Left kidney (tissue), 2 donors: ENCODE results near the gene MEAK7. TPM values are rescaled to one million over a fixed set of nuclear protein-coding genes. Genes with fewer than 3 reads are reported as not detected.
"Not testable (repeated sequence)": the region's sequence is repeated elsewhere in the genome, so short reads cannot be mapped to it uniquely, and the experiment has no call there.

ENCODE experiments used
- DNase-seq: peaks from one replicate; pipeline ENCODE4 v3.0.0-alpha.2; 2013
- polyA plus RNA-seq: library from polyadenylated mRNA; unstranded; fragments of 120-200 nt; gene quantifications from one replicate; pipeline ENCODE4 v1.2.1, GENCODE V29; 2013; ENCODE audit not compliant: insufficient read length

MEAK7 gene
- polyA plus RNA-seq, 1 donor, result 20.3 TPM

GRCh38 chr16:84535408-84535807 lies 30.9 kb upstream of the MEAK7 start:
- DNase-seq, result peak; percentile 76

- DNase-seq, result no peak
Measured at GRCh38 chr16:84534815-84535214, 30.4 kb upstream of the MEAK7 start.

GRCh38 chr16:84532855-84533486 lies 28.5 kb upstream of the MEAK7 start:
- no peak for DNase-seq

GRCh38 chr16:84532291-84532724 lies 27.8 kb upstream of the MEAK7 start:
- DNase-seq, result no peak

- DNase-seq, result no peak
Measured at GRCh38 chr16:84531671-84532111, 27.2 kb upstream of the MEAK7 start.

- DNase-seq, result no peak
Measured at GRCh38 chr16:84530590-84530989, 26.1 kb upstream of the MEAK7 start.

- DNase-seq, result no peak
Measured at GRCh38 chr16:84529607-84530006, 25.1 kb upstream of the MEAK7 start.

- DNase-seq, result no peak
Measured at GRCh38 chr16:84528322-84528721, 23.9 kb upstream of the MEAK7 start.

GRCh38 chr16:84527532-84528269 lies 23.2 kb upstream of the MEAK7 start:
- no peak for DNase-seq

GRCh38 chr16:84526794-84527531 lies 22.5 kb upstream of the MEAK7 start:
- no peak for DNase-seq

GRCh38 chr16:84524941-84525581 lies 20.6 kb upstream of the MEAK7 start:
- DNase-seq, result not testable (repeated sequence)

- no peak for DNase-seq
Measured at GRCh38 chr16:84524346-84524920, 20.0 kb upstream of the MEAK7 start.

GRCh38 chr16:84521497-84521770 lies 17.0 kb upstream of the MEAK7 start:
- DNase-seq, result no peak

GRCh38 chr16:84520725-84521496 lies 16.5 kb upstream of the MEAK7 start:
- no peak for DNase-seq

- DNase-seq, result no peak
Measured at GRCh38 chr16:84519855-84520254, 15.4 kb upstream of the MEAK7 start.

GRCh38 chr16:84518804-84519341 lies 14.4 kb upstream of the MEAK7 start:
- DNase-seq, result no peak

- DNase-seq, result not testable (repeated sequence)
Measured at GRCh38 chr16:84518220-84518619, 13.8 kb upstream of the MEAK7 start.

GRCh38 chr16:84517366-84517765 lies 12.9 kb upstream of the MEAK7 start:
- DNase-seq, result no peak

- no peak for DNase-seq
Measured at GRCh38 chr16:84514874-84515835, 10.7 kb upstream of the MEAK7 start.

GRCh38 chr16:84514295-84514873 lies 9.9 kb upstream of the MEAK7 start:
- DNase-seq, result no peak
